DOHH2 (cell line): ENCODE results near the gene CABP4.

Source experiments
- H3F3A ChIP-seq: fragments of 200-600 bp; sonication (generic), shearing (Covaris generic); 2 replicates; pipeline ENCODE4 v1.6.0; 2016; ENCODE audit warnings: antibody characterized with exemption, mild to moderate bottlenecking; ENCODE audit not compliant: control insufficient read depth, insufficient read depth
- H3K27ac ChIP-seq: fragments of 200-600 bp; sonication (generic); 2 replicates; pipeline ENCODE4 v1.5.1; 2014; ENCODE audit warnings: low read depth, mild to moderate bottlenecking, low read length, moderate library complexity
- H3K27me3 ChIP-seq: fragments of 200-600 bp; sonication (generic); 2 replicates; pipeline ENCODE4 v1.6.1; 2014; ENCODE audit warnings: mild to moderate bottlenecking, low read length, mixed read lengths; ENCODE audit not compliant: control insufficient read depth
- H3K36me3 ChIP-seq: fragments of 200-600 bp; sonication (generic); 2 replicates; pipeline ENCODE4 v1.6.1; 2014; ENCODE audit warnings: mild to moderate bottlenecking, low read length, moderate library complexity, mixed read lengths; ENCODE audit not compliant: control insufficient read depth
- H3K4me1 ChIP-seq: fragments of 200-600 bp; sonication (generic); 2 replicates; pipeline ENCODE4 v1.6.1; 2014; ENCODE audit warnings: mild to moderate bottlenecking, low read length, mixed read lengths; ENCODE audit not compliant: control insufficient read depth
- H3K4me2 ChIP-seq: fragments of 200-600 bp; sonication (generic); 2 replicates; pipeline ENCODE4 v1.6.0; 2014; ENCODE audit warnings: mild to moderate bottlenecking, low read length, moderate library complexity
- H3K4me3 ChIP-seq: fragments of 200-600 bp; sonication (generic); 2 replicates; pipeline ENCODE4 v1.5.1; 2014; ENCODE audit warnings: mild to moderate bottlenecking, low read length, mixed read lengths
- H3K79me2 ChIP-seq: fragments of 200-600 bp; sonication (generic); 2 replicates; pipeline ENCODE4 v1.6.1; 2014; ENCODE audit warnings: mild to moderate bottlenecking, low read length, mixed read lengths; ENCODE audit not compliant: control insufficient read depth
- H3K9me2 ChIP-seq: fragments of 200-600 bp; sonication (generic); replicated peaks from 2 replicates; pipeline ENCODE4 v1.6.1; 2014; ENCODE audit warnings: mild to moderate bottlenecking, low read length, mixed read lengths; ENCODE audit not compliant: control insufficient read depth
- H3K9me3 ChIP-seq: fragments of 200-600 bp; sonication (generic); 2 replicates; pipeline ENCODE4 v1.6.1; 2014; ENCODE audit warnings: antibody characterized with exemption, low read length, mixed read lengths; ENCODE audit not compliant: control insufficient read depth, insufficient read depth
- H4K20me1 ChIP-seq: fragments of 200-600 bp; sonication (generic); 2 replicates; pipeline ENCODE4 v1.6.0; 2014; ENCODE audit warnings: low read depth, mild to moderate bottlenecking, antibody characterized with exemption, low read length, moderate library complexity; ENCODE audit not compliant: control insufficient read depth, insufficient read depth
- CTCF ChIP-seq: fragments of 200-600 bp; sonication (generic); IDR thresholded peaks from one replicate; pipeline ENCODE4 v1.5.1; 2014; ENCODE audit warnings: antibody characterized with exemption, mild to moderate bottlenecking, low read depth, low read length; ENCODE audit not compliant: poor library complexity, severe bottlenecking
- EZH2phosphoT487 ChIP-seq: fragments of 200-600 bp; sonication (generic); IDR thresholded peaks from 2 replicates; pipeline ENCODE4 v1.6.1; 2017; ENCODE audit warnings: borderline replicate concordance, mild to moderate bottlenecking, antibody characterized with exemption, low read length, moderate library complexity, mixed read lengths

The CABP4 gene

GRCh38 chr11:67453816-67454732 is 1.1 kb upstream of the CABP4 start:
- Histone ChIP-seq H4K20me1 (no peaks in the 10 kb centered on the region), H3K4me3 (no peak overlapping the region), H3K4me1 (peaks cover 41% of the 10 kb centered on the region), H3K27ac (no peak overlapping the region), H3F3A (peaks cover 9% of the 10 kb centered on the region), H3K9me3 (no peaks in the 10 kb centered on the region), H3K79me2 (no peaks in the 10 kb centered on the region), H3K36me3 (no peaks in the 10 kb centered on the region), H3K9me2 (no peaks in the 10 kb centered on the region), H3K27me3 (no peaks in the 10 kb centered on the region), H3K4me2 (no peak overlapping the region)
- TF ChIP-seq CTCF, result no peak
- TF ChIP-seq EZH2phosphoT487, result no peak

- no peak overlapping the region for H3K4me3 ChIP-seq
- H3K27ac ChIP-seq, result no peak overlapping the region
- H3K4me1 ChIP-seq, result peaks cover 41% of the 10 kb centered on the region
- no peaks in the 10 kb centered on the region for H3K79me2 ChIP-seq
- H3K4me2 ChIP-seq, result no peak overlapping the region
- H3K36me3 ChIP-seq, result no peaks in the 10 kb centered on the region
- peaks cover 20% of the 10 kb centered on the region for H3F3A ChIP-seq
- H3K9me2 ChIP-seq, result no peaks in the 10 kb centered on the region
- no peaks in the 10 kb centered on the region for H4K20me1 ChIP-seq
- no peaks in the 10 kb centered on the region for H3K27me3 ChIP-seq
- H3K9me3 ChIP-seq, result no peaks in the 10 kb centered on the region
- no peak for TF ChIP-seq CTCF
- TF ChIP-seq EZH2phosphoT487, result no peak
Observed at GRCh38 chr11:67456068-67456705, 1.0 kb downstream of the CABP4 start.

GRCh38 chr11:67457453-67457852 is 2.3 kb downstream of the CABP4 start:
- peaks cover 47% of the 10 kb centered on the region for H3K4me1 ChIP-seq
- no peaks in the 10 kb centered on the region for H3K9me2 ChIP-seq
- no peaks in the 10 kb centered on the region for H3K36me3 ChIP-seq
- no peak overlapping the region for H3K4me2 ChIP-seq
- H3F3A ChIP-seq, result peaks cover 26% of the 10 kb centered on the region
- no peaks in the 10 kb centered on the region for H3K9me3 ChIP-seq
- no peaks in the 10 kb centered on the region for H4K20me1 ChIP-seq
- no peak overlapping the region for H3K4me3 ChIP-seq
- H3K27me3 ChIP-seq, result no peaks in the 10 kb centered on the region
- TF ChIP-seq CTCF, result no peak
- TF ChIP-seq EZH2phosphoT487, result no peak
- no peaks in the 10 kb centered on the region for H3K79me2 ChIP-seq
- no peak overlapping the region for H3K27ac ChIP-seq
